PC-9 (cell line): ENCODE results near the gene IGF2R. TPM values are rescaled to one million over a fixed set of nuclear protein-coding genes. Genes with fewer than 3 reads are reported as not detected.
A peak's percentile ranks its signal among the peaks of the same experiment; 100 is the strongest.

Experiments used
- BruUV-seq: library from RNA; stranded (reverse); fragments of 400-500 nt; replicated peaks from 2 replicates; lab custom pipeline; 2021; lab: Mats Ljungman, UMichigan
- CTCF ChIA-PET: fragments of 300-600 bp; sonication (Branson Sonifier 250); formaldehyde crosslinking; loops from one replicate; lab custom pipeline; 2022; ENCODE audit warnings: antibody characterized with exemption; lab: Charles Lee
- POLR2A ChIA-PET: fragments of 300-600 bp; sonication (Branson Sonifier 250); formaldehyde crosslinking; loops from one replicate; lab custom pipeline; 2022; ENCODE audit warnings: antibody characterized with exemption; ENCODE audit not compliant: unreplicated experiment; lab: Charles Lee
- DNase-seq, 2 experiments: peaks; one replicate each; pipeline versions ENCODE4 v3.0.0 to v3.0.0-alpha.2; 2015 to 2022; ENCODE audit warnings: mixed read lengths in 1 of 2
- H2AFZ ChIP-seq: fragments of 200-600 bp; sonication (generic); 2 replicates; pipeline ENCODE4 v1.8.1; 2017; ENCODE audit warnings: antibody characterized with exemption
- H3F3A ChIP-seq: fragments of 200-600 bp; sonication (generic); 2 replicates; pipeline ENCODE4 v1.8.1; 2017; ENCODE audit warnings: antibody characterized with exemption, mild to moderate bottlenecking, low read depth; ENCODE audit not compliant: insufficient read depth
- H3K27ac ChIP-seq: fragments of 200-600 bp; sonication (generic); 2 replicates; pipeline ENCODE4 v1.6.1; 2016; ENCODE audit warnings: mixed run types
- H3K27me3 ChIP-seq: fragments of 200-600 bp; sonication (generic); 2 replicates; pipeline ENCODE4 v1.6.1; 2016; ENCODE audit warnings: low read depth, mixed run types; ENCODE audit not compliant: insufficient read depth
- H3K36me3 ChIP-seq: fragments of 200-600 bp; sonication (generic); 2 replicates; pipeline ENCODE4 v1.6.1; 2016; ENCODE audit warnings: low read depth, mixed run types
- H3K4me1 ChIP-seq: fragments of 200-600 bp; sonication (generic); replicated peaks from 2 replicates; pipeline ENCODE4 v1.6.1; 2016; ENCODE audit warnings: mixed run types; ENCODE audit not compliant: insufficient read depth
- H3K4me2 ChIP-seq: fragments of 200-600 bp; sonication (generic); 2 replicates; pipeline ENCODE4 v1.6.1; 2017; ENCODE audit warnings: mixed run types
- H3K4me3 ChIP-seq: fragments of 200-600 bp; sonication (generic); 2 replicates; pipeline ENCODE4 v1.6.1; 2016; ENCODE audit warnings: mixed run types
- H3K79me2 ChIP-seq: fragments of 200-600 bp; sonication (generic); 2 replicates; pipeline ENCODE4 v1.6.1; 2017; ENCODE audit warnings: low read depth, mixed run types
- H3K9me2 ChIP-seq: fragments of 200-600 bp; sonication (generic); 2 replicates; pipeline ENCODE4 v1.8.1; 2017; ENCODE audit warnings: mild to moderate bottlenecking; ENCODE audit not compliant: insufficient read depth
- H3K9me3 ChIP-seq: fragments of 200-600 bp; sonication (generic); 2 replicates; pipeline ENCODE4 v1.8.1; 2016; ENCODE audit warnings: low read depth; ENCODE audit not compliant: insufficient read depth
- H4K20me1 ChIP-seq: fragments of 200-600 bp; sonication (generic); 2 replicates; pipeline ENCODE4 v1.8.1; 2017; ENCODE audit not compliant: insufficient read depth
- EZH2 ChIP-seq: fragments of 200-600 bp; sonication (generic); IDR thresholded peaks from 2 replicates; pipeline ENCODE4 v1.8.0; 2017; ENCODE audit warnings: antibody characterized with exemption, low read depth
- intact Hi-C: fragments of 100-400 bp; cut with micrococcal nuclease; formaldehyde crosslinking; loops from one replicate; pipeline ENCODE4 v1.10.0; 2022; ENCODE audit not compliant: unreplicated experiment
- total RNA-seq: library from RNA; stranded (reverse); gene quantifications from 2 replicates; pipeline ENCODE4 v1.2.3, GENCODE V29; 2021
- TF ChIP-seq, protein P1 (sequence below): fragments of 200-600 bp; sonication (generic); conservative IDR thresholded peaks from 2 replicates; pipeline ENCODE4 v1.6.1; 2017; ENCODE audit warnings: mixed run types, antibody characterized with exemption, mild to moderate bottlenecking, moderate library complexity

Gene IGF2R
- total RNA-seq, 1 experiment from 2014 or later: 53.1 TPM

DNA sequence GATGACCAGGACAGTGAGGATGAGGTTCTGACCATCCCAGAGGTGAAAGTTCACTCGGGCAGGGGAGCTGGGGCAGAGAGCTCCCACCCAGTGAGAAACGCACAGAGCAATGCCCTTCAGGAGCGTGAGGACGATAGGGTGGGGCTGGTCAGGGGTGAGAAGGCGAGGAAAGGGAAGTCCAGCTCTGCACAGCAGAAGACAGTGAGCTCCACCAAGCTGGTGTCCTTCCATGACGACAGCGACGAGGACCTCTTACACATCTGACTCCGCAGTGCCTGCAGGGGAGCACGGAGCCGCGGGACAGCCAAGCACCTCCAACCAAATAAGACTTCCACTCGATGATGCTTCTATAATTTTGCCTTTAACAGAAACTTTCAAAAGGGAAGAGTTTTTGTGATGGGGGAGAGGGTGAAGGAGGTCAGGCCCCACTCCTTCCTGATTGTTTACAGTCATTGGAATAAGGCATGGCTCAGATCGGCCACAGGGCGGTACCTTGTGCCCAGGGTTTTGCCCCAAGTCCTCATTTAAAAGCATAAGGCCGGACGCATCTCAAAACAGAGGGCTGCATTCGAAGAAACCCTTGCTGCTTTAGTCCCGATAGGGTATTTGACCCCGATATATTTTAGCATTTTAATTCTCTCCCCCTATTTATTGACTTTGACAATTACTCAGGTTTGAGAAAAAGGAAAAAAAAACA is 136.1 kb downstream of the IGF2R start:
- Histone ChIP-seq H3K9me3 (no peaks in the 10 kb centered on the region), H3K4me3 (no peak overlapping the region), H3K9me2 (no peaks in the 10 kb centered on the region), H2AFZ (no peak overlapping the region), H3K79me2 (no peaks in the 10 kb centered on the region), H3K27ac (no peak overlapping the region), H3F3A (no peaks in the 10 kb centered on the region), H3K27me3 (no peaks in the 10 kb centered on the region), H3K4me2 (no peak overlapping the region), H3K36me3 (peaks cover 6% of the 10 kb centered on the region; the same call in 1 of the 2 replicates), H4K20me1 (no peaks in the 10 kb centered on the region), H3K4me1 (no peaks in the 10 kb centered on the region)
- no peak for TF ChIP-seq EZH2
- TF ChIP-seq, protein P1, sequence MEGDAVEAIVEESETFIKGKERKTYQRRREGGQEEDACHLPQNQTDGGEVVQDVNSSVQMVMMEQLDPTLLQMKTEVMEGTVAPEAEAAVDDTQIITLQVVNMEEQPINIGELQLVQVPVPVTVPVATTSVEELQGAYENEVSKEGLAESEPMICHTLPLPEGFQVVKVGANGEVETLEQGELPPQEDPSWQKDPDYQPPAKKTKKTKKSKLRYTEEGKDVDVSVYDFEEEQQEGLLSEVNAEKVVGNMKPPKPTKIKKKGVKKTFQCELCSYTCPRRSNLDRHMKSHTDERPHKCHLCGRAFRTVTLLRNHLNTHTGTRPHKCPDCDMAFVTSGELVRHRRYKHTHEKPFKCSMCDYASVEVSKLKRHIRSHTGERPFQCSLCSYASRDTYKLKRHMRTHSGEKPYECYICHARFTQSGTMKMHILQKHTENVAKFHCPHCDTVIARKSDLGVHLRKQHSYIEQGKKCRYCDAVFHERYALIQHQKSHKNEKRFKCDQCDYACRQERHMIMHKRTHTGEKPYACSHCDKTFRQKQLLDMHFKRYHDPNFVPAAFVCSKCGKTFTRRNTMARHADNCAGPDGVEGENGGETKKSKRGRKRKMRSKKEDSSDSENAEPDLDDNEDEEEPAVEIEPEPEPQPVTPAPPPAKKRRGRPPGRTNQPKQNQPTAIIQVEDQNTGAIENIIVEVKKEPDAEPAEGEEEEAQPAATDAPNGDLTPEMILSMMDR: no peak
- intact Hi-C loops: no loop called here
- no peak for DNase-seq
- ChIA-PET CTCF (no interaction called here), POLR2A (no interaction called here)
- BruUV-seq: TSS peak; percentile 26

DNA sequence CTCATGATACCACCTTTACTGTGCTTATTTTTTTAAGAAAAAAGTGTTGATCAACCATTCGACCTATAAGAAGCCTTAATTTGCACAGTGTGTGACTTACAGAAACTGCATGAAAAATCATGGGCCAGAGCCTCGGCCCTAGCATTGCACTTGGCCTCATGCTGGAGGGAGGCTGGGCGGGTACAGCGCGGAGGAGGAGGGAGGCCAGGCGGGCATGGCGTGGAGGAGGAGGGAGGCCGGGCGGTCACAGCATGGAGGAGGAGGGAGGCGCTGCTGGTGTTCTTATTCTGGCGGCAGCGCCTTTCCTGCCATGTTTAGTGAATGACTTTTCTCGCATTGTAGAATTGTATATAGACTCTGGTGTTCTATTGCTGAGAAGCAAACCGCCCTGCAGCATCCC is 137.1 kb downstream of the IGF2R start:
- no peaks in the 10 kb centered on the region for H3F3A ChIP-seq
- TF ChIP-seq, protein P1: no peak
- TF ChIP-seq EZH2: no peak
- H3K9me2 ChIP-seq: no peaks in the 10 kb centered on the region
- ChIA-PET POLR2A (no interaction called here), CTCF (no interaction called here)
- no peak overlapping the region for H3K27ac ChIP-seq
- peaks cover 6% of the 10 kb centered on the region; the same call in 1 of the 2 replicates for H3K36me3 ChIP-seq
- H3K4me2 ChIP-seq: no peak overlapping the region
- H3K27me3 ChIP-seq: no peaks in the 10 kb centered on the region
- no peak overlapping the region for H3K4me3 ChIP-seq
- no peaks in the 10 kb centered on the region for H3K9me3 ChIP-seq
- H3K79me2 ChIP-seq: no peaks in the 10 kb centered on the region
- intact Hi-C loops: no loop called here
- H4K20me1 ChIP-seq: no peaks in the 10 kb centered on the region
- no TSS peak for BruUV-seq
- no peak for DNase-seq
- no peak overlapping the region for H2AFZ ChIP-seq
- no peaks in the 10 kb centered on the region for H3K4me1 ChIP-seq

DNA sequence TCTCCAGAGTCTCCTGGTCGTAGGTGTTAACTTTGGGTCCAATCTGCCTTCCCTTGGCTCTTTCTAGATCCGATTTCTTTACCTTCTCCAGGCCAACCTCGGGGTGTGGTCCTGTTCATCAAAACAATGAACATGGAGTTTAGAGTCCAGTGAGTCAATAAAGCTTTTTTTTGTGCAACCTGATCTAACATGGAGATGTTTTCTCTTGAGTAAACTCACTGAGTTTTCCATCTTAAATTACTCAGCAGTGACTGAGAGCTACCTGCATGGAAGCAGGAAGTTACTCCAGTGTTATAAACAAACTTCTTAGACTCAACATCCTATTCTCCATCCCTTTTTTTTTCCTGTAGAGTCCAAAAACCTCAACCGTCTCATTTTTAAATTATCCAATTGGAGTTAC is 137.8 kb downstream of the IGF2R start:
- H3K9me3 ChIP-seq: no peaks in the 10 kb centered on the region
- ChIA-PET CTCF (no interaction called here), POLR2A (no interaction called here)
- H3K36me3 ChIP-seq: peaks cover 6% of the 10 kb centered on the region; the same call in 1 of the 2 replicates
- H3K79me2 ChIP-seq: no peaks in the 10 kb centered on the region
- no peaks in the 10 kb centered on the region for H3K9me2 ChIP-seq
- no peaks in the 10 kb centered on the region for H3K27me3 ChIP-seq
- BruUV-seq: no TSS peak
- intact Hi-C loops: no loop called here
- H4K20me1 ChIP-seq: no peaks in the 10 kb centered on the region
- no peaks in the 10 kb centered on the region for H3K4me1 ChIP-seq
- H3F3A ChIP-seq: no peaks in the 10 kb centered on the region
- no peak overlapping the region for H3K27ac ChIP-seq
- no peak for DNase-seq
- TF ChIP-seq, protein P1: no peak
- no peak for TF ChIP-seq EZH2
- no peak overlapping the region for H2AFZ ChIP-seq
- H3K4me2 ChIP-seq: no peak overlapping the region
- no peak overlapping the region for H3K4me3 ChIP-seq
